A673 (cell line): ENCODE data around the gene SNAP29.

Experiments used
- CTCF ChIP-seq: fragments of 300-800, 200-600 bp; sonication (generic); conservative IDR thresholded peaks from 2 replicates; pipeline ENCODE4 v1.5.1; 2017; ENCODE audit warnings: low read depth, mild to moderate bottlenecking, antibody characterized with exemption, low read length, moderate library complexity, mixed read lengths
- EZH2 ChIP-seq: fragments of 200-600 bp; sonication (generic); IDR thresholded peaks from 2 replicates; pipeline ENCODE4 v1.6.1; 2017; ENCODE audit warnings: borderline replicate concordance, low read depth, mild to moderate bottlenecking, mixed read lengths, antibody characterized with exemption, low read length; ENCODE audit not compliant: poor library complexity, severe bottlenecking

- TF ChIP-seq CTCF = no peak
- TF ChIP-seq EZH2 = no peak
These were observed 18.8 kb upstream of the SNAP29 start for GRCh38 chr22:20839837-20840645.
